ENCODE measurements around the gene MED25.

Gene MED25

GRCh38 chr19:49850221-49850486, 32.1 kb downstream of the MED25 start:
- H2BK15ac ChIP-seq (ENCODE audit: low read depth, poor library complexity, severe bottlenecking) = no peak overlapping the region
- H3K4me3 ChIP-seq (ENCODE audit: insufficient read depth in 1 of 2, low read depth in 1 of 2, low read length in 2 of 2) = peak overlapping the region in 1 of 2 experiments; percentile 86
- 89% methylated on average over 7 of the region's 12 CpGs for WGBS
- no peaks in the 10 kb centered on the region for H3K9me3 ChIP-seq (ENCODE audit: control insufficient read depth, low read length)
- no peaks in the 10 kb centered on the region for H3K27me3 ChIP-seq (ENCODE audit: control insufficient read depth in 1 of 2, insufficient read depth in 1 of 2, low read length in 2 of 2)
- H2AK5ac ChIP-seq (ENCODE audit: low read length, severe bottlenecking) = no peak overlapping the region
- H3K4me1 ChIP-seq (ENCODE audit: control insufficient read depth, insufficient read depth, low read depth, low read length) = peaks cover 30% of the 10 kb centered on the region
- no peak overlapping the region for H4K8ac ChIP-seq (ENCODE audit: low read length)
- peak overlapping the region; percentile 42 for H3K4me2 ChIP-seq (ENCODE audit: low read length, poor library complexity, severe bottlenecking)
- no peak overlapping the region for H2BK5ac ChIP-seq (ENCODE audit: low read depth, low read length, poor library complexity, severe bottlenecking)
- H3K79me1 ChIP-seq (replicated peaks; ENCODE audit: low read length, poor library complexity, severe bottlenecking) = peaks cover 13% of the 10 kb centered on the region
- no peak overlapping the region for H3K23ac ChIP-seq (ENCODE audit: low read length in 2 of 2)
- peaks cover 6 to 10% of the 10 kb centered on the region in 2 experiments for H3K36me3 ChIP-seq (ENCODE audit: control insufficient read depth in 1 of 2, insufficient read depth in 2 of 2, low read depth in 1 of 2, low read length in 2 of 2)
- no peak overlapping the region for H3K14ac ChIP-seq (ENCODE audit: low read length in 2 of 2)
- H3K9ac ChIP-seq (ENCODE audit: low read length) = peak overlapping the region; percentile 98
- peak overlapping the region in 1 of 2 experiments; percentile 57 for H3K18ac ChIP-seq (ENCODE audit: low read depth in 1 of 2, low read length in 2 of 2)
- no peak overlapping the region for H2AFZ ChIP-seq (ENCODE audit: low read depth, low read length)
- no peak overlapping the region for H3K4ac ChIP-seq (ENCODE audit: low read depth in 1 of 2, low read length in 2 of 2)
- no peak for DNase-seq
- no peak overlapping the region for H4K91ac ChIP-seq (ENCODE audit: low read length)
- H2BK12ac ChIP-seq (ENCODE audit: low read length in 2 of 2) = no peak overlapping the region
- peak overlapping the region; percentile 21 for H3K27ac ChIP-seq (ENCODE audit: low read length, poor library complexity, severe bottlenecking)
- H2BK120ac ChIP-seq (ENCODE audit: low read depth, low read length) = no peak overlapping the region

- peak within 1 kb of the TSS; percentile 83 to 95 for H3K4ac ChIP-seq (ENCODE audit: low read depth in 1 of 2, low read length in 2 of 2)
- H3K36me3 ChIP-seq (ENCODE audit: control insufficient read depth in 1 of 2, insufficient read depth in 2 of 2, low read depth in 1 of 2, low read length in 2 of 2) = peaks cover 12 to 15% of the 10 kb centered on the region in 2 experiments
- H2BK15ac ChIP-seq (ENCODE audit: low read depth, poor library complexity, severe bottlenecking) = peak within 1 kb of the TSS; percentile 94
- H3K4me2 ChIP-seq (ENCODE audit: low read length, poor library complexity, severe bottlenecking) = peak within 1 kb of the TSS; percentile 86
- peak within 1 kb of the TSS; percentile 98 for H3K9ac ChIP-seq (ENCODE audit: low read length)
- H3K18ac ChIP-seq (ENCODE audit: low read depth in 1 of 2, low read length in 2 of 2) = peak within 1 kb of the TSS; percentile 93 to 97
- peak within 1 kb of the TSS; percentile 3 for H2AK5ac ChIP-seq (ENCODE audit: low read length, severe bottlenecking)
- H3K14ac ChIP-seq (ENCODE audit: low read length in 2 of 2) = peak within 1 kb of the TSS in 1 of 2 experiments; percentile 93
- no peaks in the 10 kb centered on the region for H3K27me3 ChIP-seq (ENCODE audit: control insufficient read depth in 1 of 2, insufficient read depth in 1 of 2, low read length in 2 of 2)
- H2BK12ac ChIP-seq (ENCODE audit: low read length in 2 of 2) = no peak within 1 kb of the TSS
- H3K27ac ChIP-seq (ENCODE audit: low read length, poor library complexity, severe bottlenecking) = peak within 1 kb of the TSS; percentile 97
- H4K91ac ChIP-seq (ENCODE audit: low read length) = peak within 1 kb of the TSS; percentile 95
- peak within 1 kb of the TSS in 1 of 2 experiments; percentile 91 for H3K23ac ChIP-seq (ENCODE audit: low read length in 2 of 2)
- no peak within 1 kb of the TSS for H2AFZ ChIP-seq (ENCODE audit: low read depth, low read length)
- H3K9me3 ChIP-seq (ENCODE audit: control insufficient read depth, low read length) = no peaks in the 10 kb centered on the region
- peaks cover 30% of the 10 kb centered on the region for H3K4me1 ChIP-seq (ENCODE audit: control insufficient read depth, insufficient read depth, low read depth, low read length)
- H4K8ac ChIP-seq (ENCODE audit: low read length) = peak within 1 kb of the TSS; percentile 92
- DNase-seq = peak; percentile 94
- WGBS = 1% methylated on average over 79 of the region's 98 CpGs
- peak within 1 kb of the TSS; percentile 87 to 91 for H3K4me3 ChIP-seq (ENCODE audit: insufficient read depth in 1 of 2, low read depth in 1 of 2, low read length in 2 of 2)
- peak within 1 kb of the TSS; percentile 88 for H2BK5ac ChIP-seq (ENCODE audit: low read depth, low read length, poor library complexity, severe bottlenecking)
- peaks cover 15% of the 10 kb centered on the region for H3K79me1 ChIP-seq (replicated peaks; ENCODE audit: low read length, poor library complexity, severe bottlenecking)
- peak within 1 kb of the TSS; percentile 88 for H2BK120ac ChIP-seq (ENCODE audit: low read depth, low read length)
Measured at GRCh38 chr19:49850487-49851342, 32.6 kb downstream of the MED25 start, which contains the start of gene PTOV1. TSS of gene PTOV1 (plus strand) at chr19:49851159.

- DNase-seq = no peak
Measured at GRCh38 chr19:49851456-49852259, 33.6 kb downstream of the MED25 start.

More at GRCh38 chr19:49851456-49852259, 33.6 kb downstream of the MED25 start:
- no peaks in the 10 kb centered on the region for H3K27me3 ChIP-seq (ENCODE audit: control insufficient read depth in 1 of 2, insufficient read depth in 1 of 2, low read length in 2 of 2)
- H2AFZ ChIP-seq (ENCODE audit: low read depth, low read length) = no peak overlapping the region
- peaks cover 33% of the 10 kb centered on the region for H3K4me1 ChIP-seq (ENCODE audit: control insufficient read depth, insufficient read depth, low read depth, low read length)
- H4K8ac ChIP-seq (ENCODE audit: low read length) = peak overlapping the region; percentile 80
- peak overlapping the region in 1 of 2 experiments; percentile 95 for H3K4ac ChIP-seq (ENCODE audit: low read depth in 1 of 2, low read length in 2 of 2)
- WGBS = 4% methylated on average over 49 of the region's 78 CpGs
- H2AK5ac ChIP-seq (ENCODE audit: low read length, severe bottlenecking) = no peak overlapping the region
- H3K18ac ChIP-seq (ENCODE audit: low read depth in 1 of 2, low read length in 2 of 2) = peak overlapping the region; percentile 79 to 97
- H3K4me2 ChIP-seq (ENCODE audit: low read length, poor library complexity, severe bottlenecking) = peak overlapping the region; percentile 86
- H2BK12ac ChIP-seq (ENCODE audit: low read length in 2 of 2) = no peak overlapping the region
- H2BK5ac ChIP-seq (ENCODE audit: low read depth, low read length, poor library complexity, severe bottlenecking) = peak overlapping the region; percentile 35
- peaks cover 18% of the 10 kb centered on the region for H3K79me1 ChIP-seq (replicated peaks; ENCODE audit: low read length, poor library complexity, severe bottlenecking)
- H4K91ac ChIP-seq (ENCODE audit: low read length) = peak overlapping the region; percentile 72
- H3K23ac ChIP-seq (ENCODE audit: low read length in 2 of 2) = peak overlapping the region in 1 of 2 experiments; percentile 63
- peaks cover 19 to 25% of the 10 kb centered on the region in 2 experiments for H3K36me3 ChIP-seq (ENCODE audit: control insufficient read depth in 1 of 2, insufficient read depth in 2 of 2, low read depth in 1 of 2, low read length in 2 of 2)
- H3K9ac ChIP-seq (ENCODE audit: low read length) = peak overlapping the region; percentile 98
- H3K14ac ChIP-seq (ENCODE audit: low read length in 2 of 2) = peak overlapping the region in 1 of 2 experiments; percentile 36
- peak overlapping the region; percentile 88 for H2BK120ac ChIP-seq (ENCODE audit: low read depth, low read length)
- no peaks in the 10 kb centered on the region for H3K9me3 ChIP-seq (ENCODE audit: control insufficient read depth, low read length)
- peak overlapping the region; percentile 87 to 91 for H3K4me3 ChIP-seq (ENCODE audit: insufficient read depth in 1 of 2, low read depth in 1 of 2, low read length in 2 of 2)
- H2BK15ac ChIP-seq (ENCODE audit: low read depth, poor library complexity, severe bottlenecking) = peak overlapping the region; percentile 94
- H3K27ac ChIP-seq (ENCODE audit: low read length, poor library complexity, severe bottlenecking) = no peak overlapping the region
